GM12878 (cell line): Measurements from ENCODE around the gene PRCC. TPM values are rescaled to one million over a fixed set of nuclear protein-coding genes. Genes with fewer than 3 reads are reported as not detected.

Source experiments
- ATAC-seq: fragments of 200-7000 bp; cut with Tn5 transposase; 3 replicates; pipeline ENCODE4 v1.9.1; 2020; ENCODE audit warnings: mild to moderate bottlenecking, moderate library complexity
- BruUV-seq: library from RNA; stranded (reverse); fragments of 400-500 nt; replicated peaks from 2 replicates; lab custom pipeline; 2021; lab: Mats Ljungman, UMichigan
- CTCF ChIA-PET: fragments of 300-600 bp; sonication (Branson Sonifier 250); formaldehyde crosslinking; extraction: SDS; loops from one replicate; lab custom pipeline; 2021; ENCODE audit warnings: inconsistent platforms; lab: Yijun Ruan, JAX
- POLR2A ChIA-PET: fragments of 350-600 bp; formaldehyde crosslinking; extraction: SDS; loops from one replicate; lab custom pipeline; 2021; ENCODE audit warnings: inconsistent platforms; lab: Charles Lee
- RAD21 ChIA-PET: fragments of 300-600 bp; sonication (Branson Sonifier 250); formaldehyde crosslinking; loops from one replicate; lab custom pipeline; 2023; ENCODE audit warnings: antibody characterized with exemption; ENCODE audit not compliant: unreplicated experiment; lab: Charles Lee
- SMC1A ChIA-PET: fragments of 300-600 bp; sonication (Branson Sonifier 250); formaldehyde crosslinking; loops from one replicate; lab custom pipeline; 2023; ENCODE audit not compliant: unreplicated experiment, uncharacterized antibody; lab: Charles Lee
- DNase-seq: peaks from one replicate; pipeline ENCODE4 v3.0.0-alpha.2; 2011; ENCODE audit warnings: low read depth, low spot score
- FAIRE-seq: peaks from 3 replicates; lab custom pipeline; 2011; peaks lifted over from hg19 to GRCh38; lab: Jason Lieb, UNC
- H2AFZ ChIP-seq: 2 replicates; pipeline ENCODE4 v1.6.0; 2011; ENCODE audit warnings: low read depth, low read length, control low read depth; ENCODE audit not compliant: control insufficient read depth
- H3K27ac ChIP-seq: 2 replicates; pipeline ENCODE4 v1.5.1; 2011; ENCODE audit warnings: control low read depth; ENCODE audit not compliant: control insufficient read depth, insufficient read depth
- H3K27me3 ChIP-seq, 2 experiments: replicated peaks in 1 of 2; 2 replicates each; pipeline versions ENCODE4 v1.6.0 to v1.6.1; 2011; ENCODE audit warnings: low read length in 1 of 2; ENCODE audit not compliant: control insufficient read depth in 2 of 2, insufficient read depth in 2 of 2
- H3K36me3 ChIP-seq, 2 experiments: 2 replicates each; pipeline ENCODE4 v1.5.1; 2011; ENCODE audit warnings: low read length in 1 of 2; ENCODE audit not compliant: control insufficient read depth in 2 of 2, insufficient read depth in 2 of 2
- H3K4me1 ChIP-seq: 2 replicates; pipeline ENCODE4 v1.6.1; 2011; ENCODE audit warnings: mild to moderate bottlenecking, low read length, moderate library complexity, mixed read lengths; ENCODE audit not compliant: control insufficient read depth, insufficient read depth
- H3K4me2 ChIP-seq: 2 replicates; pipeline ENCODE4 v1.6.0; 2011; ENCODE audit warnings: control low read depth; ENCODE audit not compliant: control insufficient read depth, insufficient read depth
- H3K4me3 ChIP-seq: fragments of 200-600 bp; sonication (generic); 2 replicates; pipeline ENCODE4 v1.5.1; 2016
- H3K79me2 ChIP-seq: 2 replicates; pipeline ENCODE4 v1.6.0; 2011; ENCODE audit warnings: low read length; ENCODE audit not compliant: control insufficient read depth, insufficient read depth
- H3K9ac ChIP-seq: 2 replicates; pipeline ENCODE4 v1.8.0; 2011; ENCODE audit warnings: low read length, control low read depth, mixed read lengths; ENCODE audit not compliant: control insufficient read depth, insufficient read depth
- H3K9me3 ChIP-seq: replicated peaks from 3 replicates; pipeline ENCODE4 v1.5.1; 2011; ENCODE audit warnings: mild to moderate bottlenecking, low read length; ENCODE audit not compliant: control insufficient read depth, insufficient read depth
- H4K20me1 ChIP-seq: 2 replicates; pipeline ENCODE4 v1.6.0; 2011; ENCODE audit not compliant: control insufficient read depth, insufficient read depth
- CHD2 ChIP-seq: IDR thresholded peaks from 2 replicates; pipeline ENCODE4 v1.6.1; 2011; ENCODE audit warnings: low read depth, low read length, improper control_type of control experiment, borderline replicate concordance
- CTCF ChIP-seq, 3 experiments: IDR thresholded peaks in 2 of 3; conservative IDR thresholded peaks in 1 of 3; 2 replicates each; pipeline ENCODE4 v1.5.1; 2011; ENCODE audit warnings: low read depth in 3 of 3, low read length in 3 of 3, mild to moderate bottlenecking in 3 of 3, control low read depth in 2 of 3, moderate library complexity in 2 of 3, inconsistent platforms in 1 of 3, mixed read lengths in 1 of 3; ENCODE audit not compliant: control insufficient read depth in 2 of 3, insufficient read depth in 1 of 3; ENCODE audit errors: extremely low read depth in 1 of 3
- ETV6 ChIP-seq, 2 experiments: fragments of 450-650 bp in 1 of 2; IDR thresholded peaks in 1 of 2; conservative IDR thresholded peaks in 1 of 2; 2 replicates each; pipeline ENCODE4 v1.6.1; 2014; ENCODE audit warnings: antibody characterized with exemption in 1 of 2, borderline replicate concordance in 1 of 2, low read depth in 1 of 2, mild to moderate bottlenecking in 1 of 2, moderate library complexity in 1 of 2
- HDAC2 ChIP-seq: fragments of 200-600 bp; sonication (generic); IDR thresholded peaks from 2 replicates; pipeline ENCODE4 v1.6.1; 2017
- RFX5 ChIP-seq: IDR thresholded peaks from 2 replicates; pipeline ENCODE4 v1.6.1; 2011; ENCODE audit warnings: low read depth, low read length, improper control_type of control experiment
- SMAD1 ChIP-seq: fragments of 450-650 bp; IDR thresholded peaks from 2 replicates; pipeline ENCODE4 v1.6.1; 2018; ENCODE audit warnings: mild to moderate bottlenecking, low read depth; ENCODE audit not compliant: partially characterized antibody
- TCF12 ChIP-seq: IDR thresholded peaks from 2 replicates; pipeline ENCODE4 v1.6.1; 2011; ENCODE audit warnings: low read depth, mild to moderate bottlenecking, low read length
- ZBTB11 ChIP-seq: fragments of 450-650 bp; formaldehyde crosslinking; IDR thresholded peaks from 2 replicates; pipeline ENCODE4 v1.5.0; 2022; ENCODE audit warnings: mild to moderate bottlenecking, missing genetic modification characterization
- ZBTB40 ChIP-seq: fragments of 450-650 bp; IDR thresholded peaks from 2 replicates; pipeline ENCODE4 v1.6.1; 2016; ENCODE audit warnings: mild to moderate bottlenecking, moderate library complexity, borderline replicate concordance
- ZSCAN29 ChIP-seq: fragments of 450-650 bp; IDR thresholded peaks from 2 replicates; pipeline ENCODE4 v1.6.1; 2017; ENCODE audit warnings: mild to moderate bottlenecking, moderate library complexity
- WGBS: methylation state at CpG from one replicate; pipeline ENCODE4 v1.1.6; 2016; ENCODE audit warnings: low lambda C conversion rate; ENCODE audit not compliant: insufficient replicate concordance, insufficient coverage; ENCODE audit errors: missing lambda C conversion rate; 5-methylcytosine and 5-hydroxymethylcytosine counted together
- in situ Hi-C: fragments of 300-500 bp; cut with MboI; formaldehyde crosslinking; loops from 9 replicates; pipeline ENCODE4 v1.14.3; 2018; ENCODE audit warnings: mixed read lengths
- intact Hi-C: fragments of 100-400 bp; cut with micrococcal nuclease; formaldehyde crosslinking; loops from one replicate; pipeline ENCODE4 v1.14.2; 2022; ENCODE audit not compliant: unreplicated experiment
- polyA plus RNA-seq, 11 experiments: library from polyadenylated mRNA; depleted of rRNA in 4 of 11; unstranded in 6 of 11; stranded (reverse) in 5 of 11; fragments of >200 nt; fragmentation: Nextera tagmentation in 4 of 11; fragmentation: Illumina TruSeq in 1 of 11; extraction: Ambion mirVana in 4 of 11; extraction: Trizol in 1 of 11; gene quantifications; 1 replicate in 1 of 11; 2 replicates in 10 of 11; pipeline versions ENCODE4 v1.2.1 to v1.2.3, GENCODE V29; 2011 to 2016; ENCODE audit warnings: inconsistent platforms in 2 of 11, missing spikeins in 2 of 11, low read depth in 1 of 11
- total RNA-seq, 4 experiments: library from RNA; depleted of rRNA in 3 of 4; stranded (reverse); fragments of >200 nt in 3 of 4; fragmentation: Illumina TruSeq in 1 of 4; extraction: Trizol in 1 of 4; gene quantifications; 2 replicates each; pipeline versions ENCODE4 v1.2.1 to v1.2.3, GENCODE V29; 2013 to 2021

Gene PRCC
- total and polyA plus RNA-seq, 10 of the 15 experiments (the other 5 are each of a cell fraction or from before 2014, with no cell fraction given), result 23.8 to 132 (median 63.1) TPM

- RAD21 ChIA-PET, result no interaction called here
- TF ChIP-seq SMAD1 (no peak), CTCF (IDR thresholded peaks at IDR 0.05 in 2 of 3, conservative IDR thresholded peaks at IDR 0.05 in 1 of 3; ENCODE audit: control insufficient read depth in 2 of 3, extremely low read depth in 1 of 3, insufficient read depth in 1 of 3, low read depth in 3 of 3, low read length in 3 of 3) (no peak), ZSCAN29 (no peak), ETV6 (conservative IDR thresholded peaks at IDR 0.05 in 1 of 2, IDR thresholded peaks at IDR 0.05 in 1 of 2; ENCODE audit: borderline replicate concordance in 1 of 2, low read depth in 1 of 2) (no peak), ZBTB11 (CRISPR knock-in tag) (no peak), HDAC2 (no peak), CHD2 (no peak), ZBTB40 (no peak), TCF12 (no peak), RFX5 (no peak)
- FAIRE-seq (no peak), ATAC-seq (no peak), DNase-seq (no peak)
- in situ Hi-C loops (no loop called here), intact Hi-C loops (no loop called here)
- BruUV-seq, result no TSS peak
- H3K4me3 ChIP-seq, result no peak overlapping the region
- CTCF ChIA-PET, result interaction anchor here (0.9 to 8.5 kb wide), 8 partner anchors 9 to 124 kb away, joined by 3 to 60 read pairs (median 12); partner anchors contain the start of genes INSRR and NTRK1
- H3K9ac ChIP-seq, result no peak overlapping the region
- H3K27me3 ChIP-seq, result no peaks in the 10 kb centered on the region
- H3K4me2 ChIP-seq, result no peak overlapping the region
- no peak overlapping the region for H3K27ac ChIP-seq
- H3K36me3 ChIP-seq, result no peaks in the 10 kb centered on the region; a peak in 1 of 4 replicates
- H3K79me2 ChIP-seq, result no peaks in the 10 kb centered on the region
- no peaks in the 10 kb centered on the region for H4K20me1 ChIP-seq
- WGBS, result 99% methylated on average over 10 of the region's 10 CpGs
- POLR2A ChIA-PET, result interaction anchor here (1.3 to 1.4 kb wide), 2 partner anchors 44 to 47 kb away, joined by 3 read pairs; no protein-coding TSS in a partner anchor
- no peaks in the 10 kb centered on the region for H3K9me3 ChIP-seq
- SMC1A ChIA-PET, result interaction anchor here (0.8 to 1.3 kb wide), 2 partner anchors 10 to 16 kb away, joined by 3 read pairs; no protein-coding TSS in a partner anchor
- peaks cover 27% of the 10 kb centered on the region for H3K4me1 ChIP-seq
- H2AFZ ChIP-seq, result no peak overlapping the region
These were observed 45.1 kb downstream of the PRCC start for GRCh38 chr1:156812293-156812990.
